ENCODE measurements around the gene FOXP1. TPM values are rescaled to one million over a fixed set of nuclear protein-coding genes. Genes with fewer than 3 reads are reported as not detected.
A peak's percentile ranks its signal among the peaks of the same experiment; 100 is the strongest.

FOXP1 gene
- total and polyA plus RNA-seq, 2 experiments from 2014 or later, result 121 to 132 TPM

DNA sequence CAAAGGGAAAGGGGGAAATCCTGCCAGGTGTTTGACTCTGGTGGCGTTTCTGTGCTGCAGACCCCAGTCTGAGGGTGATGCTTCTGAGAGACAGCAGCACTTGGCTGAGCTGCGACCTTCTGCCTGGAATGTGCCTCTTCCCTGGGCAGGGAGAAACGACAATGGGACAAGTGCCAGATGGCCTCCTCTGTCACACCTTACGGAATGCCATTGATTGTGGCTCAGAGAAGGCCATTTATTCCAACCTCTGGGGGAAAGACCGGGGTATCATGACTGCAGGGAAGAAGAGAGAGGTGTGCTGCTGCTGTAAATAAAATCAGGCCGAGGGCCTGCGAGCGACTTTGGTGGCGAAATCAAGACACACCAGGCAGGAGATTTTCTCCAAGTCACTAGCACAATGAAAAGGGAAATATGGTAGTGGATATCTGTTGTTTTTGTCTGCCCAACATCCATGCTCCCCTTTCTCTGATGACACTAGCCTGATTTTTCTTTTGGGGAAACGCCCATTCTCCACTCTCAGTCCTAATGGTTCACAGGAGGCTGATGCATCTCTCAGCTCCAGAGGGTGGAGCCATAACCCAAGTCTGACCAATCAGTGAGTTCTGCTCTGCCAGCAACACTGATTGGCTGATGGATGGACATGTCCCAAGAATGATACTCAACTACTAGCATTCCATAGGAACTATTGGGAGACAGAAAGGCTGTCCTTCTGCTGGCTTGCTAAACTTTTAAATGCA is 336.1 kb downstream of the FOXP1 start:
- Histone ChIP-seq H3K36me3 (no peaks in the 10 kb centered on the region), H3K9me3 (ENCODE audit: low read depth) (no peaks in the 10 kb centered on the region), H3K4me3 (no peak overlapping the region), H3K27me3 (no peaks in the 10 kb centered on the region), H3K27ac (peak overlapping the region; percentile 98), H3K4me1 (ENCODE audit: low read depth) (peaks cover 41% of the 10 kb centered on the region)
- DNase-seq (ENCODE audit: low read depth in 1 of 2, low spot score in 1 of 2), result peak; percentile 44 to 80
- TF ChIP-seq, protein P1, sequence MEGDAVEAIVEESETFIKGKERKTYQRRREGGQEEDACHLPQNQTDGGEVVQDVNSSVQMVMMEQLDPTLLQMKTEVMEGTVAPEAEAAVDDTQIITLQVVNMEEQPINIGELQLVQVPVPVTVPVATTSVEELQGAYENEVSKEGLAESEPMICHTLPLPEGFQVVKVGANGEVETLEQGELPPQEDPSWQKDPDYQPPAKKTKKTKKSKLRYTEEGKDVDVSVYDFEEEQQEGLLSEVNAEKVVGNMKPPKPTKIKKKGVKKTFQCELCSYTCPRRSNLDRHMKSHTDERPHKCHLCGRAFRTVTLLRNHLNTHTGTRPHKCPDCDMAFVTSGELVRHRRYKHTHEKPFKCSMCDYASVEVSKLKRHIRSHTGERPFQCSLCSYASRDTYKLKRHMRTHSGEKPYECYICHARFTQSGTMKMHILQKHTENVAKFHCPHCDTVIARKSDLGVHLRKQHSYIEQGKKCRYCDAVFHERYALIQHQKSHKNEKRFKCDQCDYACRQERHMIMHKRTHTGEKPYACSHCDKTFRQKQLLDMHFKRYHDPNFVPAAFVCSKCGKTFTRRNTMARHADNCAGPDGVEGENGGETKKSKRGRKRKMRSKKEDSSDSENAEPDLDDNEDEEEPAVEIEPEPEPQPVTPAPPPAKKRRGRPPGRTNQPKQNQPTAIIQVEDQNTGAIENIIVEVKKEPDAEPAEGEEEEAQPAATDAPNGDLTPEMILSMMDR (IDR thresholded peaks at IDR 0.05; ENCODE audit: low read depth, low read length), result no peak

DNA sequence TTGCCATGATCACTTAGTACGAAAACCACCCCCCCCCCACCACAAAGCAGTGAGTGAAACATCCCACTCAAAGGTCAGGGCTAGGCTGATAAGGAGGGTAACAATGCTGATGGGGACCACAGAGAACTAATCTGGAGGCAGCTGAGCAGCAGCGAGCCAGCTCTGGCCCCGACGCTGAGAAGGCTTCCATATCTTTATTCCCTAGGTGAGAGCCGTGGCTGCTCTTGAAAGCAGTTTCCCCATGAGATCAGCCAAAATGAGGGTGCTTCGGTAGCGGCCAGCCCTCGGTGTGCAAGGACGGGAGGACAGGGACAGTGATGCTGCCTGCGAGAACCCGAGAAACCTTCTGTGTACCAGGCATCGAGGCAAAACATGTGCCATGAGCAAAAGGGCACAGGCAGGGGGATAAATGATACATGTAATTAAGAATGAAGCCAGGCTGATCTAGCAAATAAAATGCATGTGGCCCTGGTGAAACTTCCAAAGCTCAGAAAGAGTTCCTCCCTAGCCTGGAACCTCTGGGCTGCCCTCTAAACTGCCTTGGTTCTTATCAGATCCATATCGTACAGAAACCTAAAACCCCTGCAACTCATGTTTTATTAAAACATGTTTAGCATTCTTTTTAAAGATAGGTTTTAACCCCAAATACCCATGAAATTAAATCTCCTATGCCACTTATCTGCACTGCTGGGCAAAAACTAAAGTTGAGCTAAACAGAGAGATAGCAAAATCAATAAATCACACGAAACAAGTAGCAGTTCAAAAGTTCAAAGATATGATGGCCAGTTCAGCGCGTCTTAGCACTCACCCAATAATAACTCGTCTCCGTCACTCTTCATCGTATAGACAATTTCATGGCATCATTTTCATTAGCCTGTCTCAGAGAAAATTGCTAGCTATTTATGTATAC is 337.3 kb downstream of the FOXP1 start:
- Histone ChIP-seq H3K36me3 (no peaks in the 10 kb centered on the region), H3K9me3 (ENCODE audit: low read depth) (no peaks in the 10 kb centered on the region), H3K27me3 (no peaks in the 10 kb centered on the region), H3K4me1 (ENCODE audit: low read depth) (peaks cover 53% of the 10 kb centered on the region), H3K4me3 (peak overlapping the region; percentile 49), H3K27ac (peak overlapping the region; percentile 98)
- TF ChIP-seq, protein P1 (IDR thresholded peaks at IDR 0.05; ENCODE audit: low read depth, low read length), result no peak
- DNase-seq (ENCODE audit: low read depth in 1 of 2, low spot score in 1 of 2), result peak; percentile 41 to 82

DNA sequence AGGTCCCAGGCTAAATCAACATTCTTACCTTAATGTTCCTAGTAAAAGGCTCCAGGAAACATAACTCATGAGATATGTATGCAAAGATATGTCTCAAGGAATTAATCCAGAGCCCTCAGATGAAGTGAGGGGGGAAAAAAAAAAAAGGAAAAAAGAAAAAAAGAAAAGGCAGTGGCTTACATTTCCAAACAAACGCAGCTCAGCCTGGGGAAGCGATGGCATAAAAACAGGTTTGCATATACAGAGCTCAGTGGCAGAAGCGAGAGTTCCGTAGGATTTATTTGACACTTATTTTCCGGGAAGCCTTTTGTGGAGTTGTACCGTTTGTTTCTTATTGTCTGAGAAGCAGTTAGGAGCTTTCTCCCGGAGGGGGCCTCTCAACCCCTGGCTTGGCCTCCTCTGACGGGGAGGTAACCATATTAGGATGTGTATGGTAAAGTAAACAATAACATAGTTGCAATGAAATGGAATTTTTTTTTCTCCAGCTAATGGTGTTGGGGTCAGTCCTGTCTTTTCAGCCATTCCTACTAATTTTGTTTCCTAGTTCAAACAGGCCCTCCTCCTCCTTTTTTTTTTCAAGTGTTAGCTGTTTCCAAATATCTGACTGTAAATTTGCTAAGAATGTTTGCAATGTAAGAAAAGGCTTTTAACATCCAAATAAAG is 338.6 kb downstream of the FOXP1 start:
- DNase-seq (ENCODE audit: low read depth in 1 of 2, low spot score in 1 of 2), result peak; percentile 70 to 88
- Histone ChIP-seq H3K4me1 (ENCODE audit: low read depth) (peaks cover 63% of the 10 kb centered on the region), H3K27me3 (no peaks in the 10 kb centered on the region), H3K27ac (peak overlapping the region; percentile 98), H3K4me3 (peak overlapping the region; percentile 49), H3K9me3 (ENCODE audit: low read depth) (no peaks in the 10 kb centered on the region), H3K36me3 (no peaks in the 10 kb centered on the region)
- TF ChIP-seq, protein P1 (IDR thresholded peaks at IDR 0.05; ENCODE audit: low read depth, low read length), result peak; percentile 10

DNA sequence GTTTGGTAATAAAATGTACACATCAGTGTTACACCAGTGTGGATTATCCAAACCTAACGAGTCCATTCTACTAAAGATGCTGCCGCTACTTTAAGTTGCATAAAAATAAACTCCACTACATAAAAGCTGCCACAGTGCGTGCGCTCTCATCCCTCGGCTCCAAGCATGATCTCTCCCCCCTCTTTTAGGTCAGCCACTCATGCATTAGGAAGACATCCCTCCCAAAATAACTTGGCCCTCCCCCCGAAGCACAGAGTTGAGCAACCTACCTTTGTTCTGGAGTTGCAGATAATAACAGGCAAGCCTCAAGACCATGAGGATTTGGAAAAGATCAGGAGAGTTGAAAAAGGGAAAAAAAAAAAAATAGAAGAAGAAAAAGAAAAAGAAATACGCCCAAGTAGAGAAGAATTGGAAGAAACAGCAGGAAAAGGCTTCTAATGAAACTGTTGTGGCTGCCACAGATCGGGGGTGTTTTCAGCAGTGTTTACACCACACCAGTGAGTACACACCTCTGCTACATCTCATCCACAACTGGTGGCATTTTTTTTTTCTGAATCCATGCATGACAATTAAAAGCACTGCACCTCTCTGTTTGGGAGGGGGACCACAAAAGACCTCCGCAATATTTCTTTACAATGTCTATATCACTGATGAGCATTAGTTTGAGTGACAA is 339.2 kb downstream of the FOXP1 start:
- TF ChIP-seq, protein P1 (IDR thresholded peaks at IDR 0.05; ENCODE audit: low read depth, low read length), result no peak
- Histone ChIP-seq H3K9me3 (ENCODE audit: low read depth) (no peaks in the 10 kb centered on the region), H3K4me1 (ENCODE audit: low read depth) (peaks cover 68% of the 10 kb centered on the region), H3K36me3 (no peaks in the 10 kb centered on the region), H3K27me3 (no peaks in the 10 kb centered on the region), H3K4me3 (peak overlapping the region; percentile 49), H3K27ac (peak overlapping the region; percentile 98)
- DNase-seq (ENCODE audit: low read depth in 1 of 2, low spot score in 1 of 2), result peak; percentile 47 to 90

DNA sequence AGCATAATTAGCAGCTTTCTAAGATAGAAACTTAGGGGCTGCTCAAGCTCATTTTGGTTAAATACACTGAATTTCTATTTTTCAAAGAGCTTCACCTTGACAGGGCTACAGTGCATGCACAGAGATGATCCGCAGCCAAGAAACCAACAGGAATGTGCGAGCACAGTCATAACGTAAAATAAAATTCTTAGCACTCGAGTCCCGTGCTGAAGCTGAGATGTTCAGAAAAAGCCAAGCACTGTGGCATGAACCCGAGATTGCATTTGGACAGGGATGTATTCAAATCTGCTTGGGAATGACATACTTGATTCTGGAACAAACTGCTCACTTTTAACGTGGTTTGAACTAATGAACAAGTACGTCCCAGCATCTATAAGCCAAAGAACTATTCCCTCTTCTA is 340.3 kb downstream of the FOXP1 start:
- TF ChIP-seq, protein P1 (IDR thresholded peaks at IDR 0.05; ENCODE audit: low read depth, low read length), result no peak
- H3K27ac ChIP-seq, result peak overlapping the region; percentile 98

More for the DNA sequence above, 340.3 kb downstream of the FOXP1 start:
- Histone ChIP-seq H3K27me3 (no peaks in the 10 kb centered on the region), H3K36me3 (no peaks in the 10 kb centered on the region), H3K4me1 (ENCODE audit: low read depth) (peaks cover 71% of the 10 kb centered on the region), H3K9me3 (ENCODE audit: low read depth) (no peaks in the 10 kb centered on the region), H3K4me3 (peak overlapping the region; percentile 49)
- peak in 1 of 2 donors; percentile 31 for DNase-seq (ENCODE audit: low read depth in 1 of 2, low spot score in 1 of 2)

All from cardiac muscle cell (in vitro differentiated cells and primary cell).